ENCODE measurements around the gene U2SURP.
"Not testable (repeated sequence)": the region's sequence is repeated elsewhere in the genome, so short reads cannot be mapped to it uniquely, and the experiment has no call there.

U2SURP gene

GRCh38 chr3:143073983-143074382 lies 72.6 kb downstream of the U2SURP start:
- DNase-seq = not testable (repeated sequence)

GRCh38 chr3:143078883-143079282 lies 77.5 kb downstream of the U2SURP start:
- DNase-seq = no peak

GRCh38 chr3:143080196-143080595 lies 78.8 kb downstream of the U2SURP start:
- no peak for DNase-seq

GRCh38 chr3:143081365-143081764 lies 80.0 kb downstream of the U2SURP start:
- no peak for DNase-seq

GRCh38 chr3:143081844-143082778 lies 80.7 kb downstream of the U2SURP start:
- DNase-seq = no peak

GRCh38 chr3:143083781-143084180 lies 82.4 kb downstream of the U2SURP start:
- DNase-seq = no peak

GRCh38 chr3:143084856-143085731 lies 83.7 kb downstream of the U2SURP start:
- no peak for DNase-seq

GRCh38 chr3:143088835-143089234 lies 87.5 kb downstream of the U2SURP start:
- DNase-seq = no peak

- no peak for DNase-seq
Measured at GRCh38 chr3:143089965-143090364, 88.6 kb downstream of the U2SURP start.

- DNase-seq = no peak
Measured at GRCh38 chr3:143090486-143090885, 89.1 kb downstream of the U2SURP start.

- DNase-seq = no peak
Measured at GRCh38 chr3:143090976-143091837, 89.8 kb downstream of the U2SURP start.

- DNase-seq = no peak
Measured at GRCh38 chr3:143092191-143092590, 90.8 kb downstream of the U2SURP start.

GRCh38 chr3:143095813-143096212 lies 94.4 kb downstream of the U2SURP start:
- DNase-seq = no peak

GRCh38 chr3:143098032-143098764 lies 96.8 kb downstream of the U2SURP start:
- DNase-seq = peak; percentile 39

GRCh38 chr3:143099210-143099609 lies 97.8 kb downstream of the U2SURP start:
- DNase-seq = no peak

- no peak for DNase-seq
Measured at GRCh38 chr3:143099690-143100089, 98.3 kb downstream of the U2SURP start.

GRCh38 chr3:143100451-143100850 lies 99.1 kb downstream of the U2SURP start:
- DNase-seq = no peak

- DNase-seq = no peak
Measured at GRCh38 chr3:143101792-143102381, 100.5 kb downstream of the U2SURP start.

GRCh38 chr3:143103652-143104051 lies 102.3 kb downstream of the U2SURP start:
- DNase-seq = no peak

GRCh38 chr3:143105170-143105569 lies 103.8 kb downstream of the U2SURP start:
- DNase-seq = no peak

GRCh38 chr3:143109861-143110260 lies 108.5 kb downstream of the U2SURP start:
- no peak for DNase-seq

All from DMS153 (cell line).